ENCODE measurements around the gene CCDC150.

CCDC150 gene

DNA sequence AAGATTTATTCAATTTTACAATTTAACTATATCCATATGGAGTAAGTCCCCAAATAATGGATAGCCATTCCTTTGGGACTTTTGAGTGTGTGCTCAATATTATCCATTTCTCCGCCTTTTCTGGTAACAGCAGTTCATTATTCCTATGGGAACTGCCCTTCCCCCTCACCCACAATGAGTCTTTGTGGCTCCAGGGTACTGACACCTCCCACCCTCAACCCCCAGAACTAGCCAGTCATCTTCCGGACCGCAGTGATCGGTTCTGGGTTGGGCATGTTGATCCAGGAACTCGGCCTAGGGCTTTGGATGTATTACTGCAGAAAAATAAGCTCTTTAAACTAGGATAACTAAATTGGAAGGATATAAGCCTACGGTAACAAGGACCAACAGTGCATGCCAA lies 45.4 kb upstream of the CCDC150 start:
- no peak for DNase-seq (ENCODE audit: low read depth)
- TF ChIP-seq, protein P1, sequence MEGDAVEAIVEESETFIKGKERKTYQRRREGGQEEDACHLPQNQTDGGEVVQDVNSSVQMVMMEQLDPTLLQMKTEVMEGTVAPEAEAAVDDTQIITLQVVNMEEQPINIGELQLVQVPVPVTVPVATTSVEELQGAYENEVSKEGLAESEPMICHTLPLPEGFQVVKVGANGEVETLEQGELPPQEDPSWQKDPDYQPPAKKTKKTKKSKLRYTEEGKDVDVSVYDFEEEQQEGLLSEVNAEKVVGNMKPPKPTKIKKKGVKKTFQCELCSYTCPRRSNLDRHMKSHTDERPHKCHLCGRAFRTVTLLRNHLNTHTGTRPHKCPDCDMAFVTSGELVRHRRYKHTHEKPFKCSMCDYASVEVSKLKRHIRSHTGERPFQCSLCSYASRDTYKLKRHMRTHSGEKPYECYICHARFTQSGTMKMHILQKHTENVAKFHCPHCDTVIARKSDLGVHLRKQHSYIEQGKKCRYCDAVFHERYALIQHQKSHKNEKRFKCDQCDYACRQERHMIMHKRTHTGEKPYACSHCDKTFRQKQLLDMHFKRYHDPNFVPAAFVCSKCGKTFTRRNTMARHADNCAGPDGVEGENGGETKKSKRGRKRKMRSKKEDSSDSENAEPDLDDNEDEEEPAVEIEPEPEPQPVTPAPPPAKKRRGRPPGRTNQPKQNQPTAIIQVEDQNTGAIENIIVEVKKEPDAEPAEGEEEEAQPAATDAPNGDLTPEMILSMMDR (IDR thresholded peaks at IDR 0.05; ENCODE audit: control insufficient read depth, insufficient read depth, low read depth, low read length, missing control alignments) = no peak
- H3K4me3 ChIP-seq (ENCODE audit: control insufficient read depth, low read depth, low read length) = no peak overlapping the region

DNA sequence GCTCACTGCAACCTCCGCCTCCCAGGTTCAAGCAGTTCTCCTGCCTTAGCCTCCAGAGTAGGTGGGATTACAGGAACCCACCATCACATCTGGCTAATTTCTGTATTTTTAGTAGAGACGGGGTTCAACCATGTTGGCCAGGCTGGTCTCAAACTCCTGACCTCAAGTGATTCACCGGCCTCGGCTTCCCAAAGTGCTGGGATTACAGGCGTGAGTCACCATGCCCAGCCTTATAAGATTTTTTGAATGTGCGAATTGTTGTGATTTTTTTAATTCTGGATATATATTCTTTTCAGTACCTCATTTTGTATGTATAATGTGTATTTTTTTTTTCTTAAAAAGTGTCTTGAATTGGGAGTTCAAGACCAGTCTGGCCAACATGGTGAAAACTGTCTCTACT lies 42.0 kb upstream of the CCDC150 start:
- DNase-seq (ENCODE audit: low read depth) = no peak
- H3K4me3 ChIP-seq (ENCODE audit: control insufficient read depth, low read depth, low read length) = no peak overlapping the region
- TF ChIP-seq, protein P1 (IDR thresholded peaks at IDR 0.05; ENCODE audit: control insufficient read depth, insufficient read depth, low read depth, low read length, missing control alignments) = no peak

DNA sequence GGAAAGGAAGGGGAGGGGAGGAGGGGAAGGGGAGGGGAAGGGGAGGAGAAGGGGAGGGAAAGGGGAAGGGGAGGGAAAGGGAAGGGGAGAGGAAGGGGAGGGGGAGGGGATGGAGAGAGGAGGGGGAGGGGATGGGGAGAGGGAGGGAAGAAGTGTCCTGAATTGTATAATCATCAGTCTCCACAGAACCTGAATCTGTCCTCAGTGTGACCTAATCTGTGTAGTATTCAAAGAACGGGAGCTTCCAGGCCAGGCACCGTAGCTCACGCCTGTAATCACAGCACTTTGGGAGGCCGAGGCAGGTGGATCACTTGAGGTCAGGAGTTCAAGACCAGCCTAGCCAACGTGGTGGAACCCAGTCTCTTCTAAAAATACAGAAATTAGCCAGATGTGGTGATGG lies 41.1 kb upstream of the CCDC150 start:
- DNase-seq (ENCODE audit: low read depth) = no peak
- TF ChIP-seq, protein P1 (IDR thresholded peaks at IDR 0.05; ENCODE audit: control insufficient read depth, insufficient read depth, low read depth, low read length, missing control alignments) = no peak

DNA sequence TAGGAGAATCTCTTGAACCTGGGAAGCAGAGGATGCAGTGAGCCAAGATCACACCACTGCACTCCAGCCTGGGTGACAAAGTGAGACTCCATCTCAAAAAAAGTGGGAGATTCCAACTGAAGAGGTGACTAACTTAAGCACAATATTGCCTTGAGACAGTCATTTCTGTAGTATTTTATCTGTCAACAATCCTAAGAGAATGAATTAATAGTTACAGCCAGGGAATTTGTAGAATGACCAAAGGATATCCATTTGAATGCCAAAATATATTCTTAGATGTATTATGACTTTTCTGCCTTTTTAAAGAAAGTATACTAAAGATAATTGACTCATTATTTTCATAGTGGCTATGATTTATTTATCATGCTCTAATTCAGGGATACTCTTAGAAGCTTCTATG lies 40.7 kb upstream of the CCDC150 start:
- TF ChIP-seq, protein P1 (IDR thresholded peaks at IDR 0.05; ENCODE audit: control insufficient read depth, insufficient read depth, low read depth, low read length, missing control alignments) = no peak
- no peak overlapping the region for H3K4me3 ChIP-seq (ENCODE audit: control insufficient read depth, low read depth, low read length)
- no peak for DNase-seq (ENCODE audit: low read depth)

More for the DNA sequence above, 41.1 kb upstream of the CCDC150 start:
- H3K4me3 ChIP-seq (ENCODE audit: control insufficient read depth, low read depth, low read length) = no peak overlapping the region

DNA sequence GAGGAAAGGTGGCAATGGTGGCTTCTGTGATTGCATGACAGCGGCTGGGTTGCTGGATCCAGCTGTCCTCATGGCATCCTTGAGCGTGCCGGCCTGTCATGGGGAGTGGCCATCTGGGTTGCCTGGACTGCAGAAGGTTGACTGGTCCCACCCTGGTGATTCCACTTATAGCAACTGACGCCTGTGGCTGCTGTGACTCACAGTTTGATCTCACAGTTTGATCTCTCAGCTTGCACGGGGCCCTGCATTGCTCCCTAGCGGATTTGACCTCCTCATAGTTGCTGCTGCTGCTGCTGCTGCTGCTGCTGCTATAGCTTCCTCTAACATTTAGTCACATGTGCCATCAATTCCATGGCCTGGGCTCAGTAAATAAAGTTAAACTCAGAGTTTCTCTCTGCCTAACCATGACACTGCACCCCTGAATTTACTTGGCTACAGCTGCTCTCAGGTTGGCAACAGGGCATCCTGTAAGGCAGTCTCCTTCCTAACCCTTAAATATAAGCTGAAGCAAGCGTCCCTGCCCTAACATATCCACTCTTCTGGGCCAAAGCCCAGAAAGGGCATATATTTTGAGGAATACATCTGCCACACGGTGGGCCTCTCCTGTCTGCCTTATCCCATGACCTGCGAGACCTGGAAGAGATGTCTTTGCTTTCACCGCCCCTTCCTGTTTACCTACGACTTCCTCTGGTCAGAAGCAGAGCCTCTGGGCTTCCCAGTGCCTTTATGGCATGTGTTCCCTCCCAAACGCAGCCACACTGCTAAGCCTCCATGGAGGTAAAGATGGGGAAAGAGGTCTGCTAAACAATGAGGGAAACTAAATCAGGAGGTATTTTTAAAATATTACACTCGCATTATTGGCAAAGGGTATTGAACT lies 37.8 kb upstream of the CCDC150 start:
- peak; percentile 92 for DNase-seq (ENCODE audit: low read depth)
- TF ChIP-seq, protein P1 (IDR thresholded peaks at IDR 0.05; ENCODE audit: control insufficient read depth, insufficient read depth, low read depth, low read length, missing control alignments) = peak; percentile 18
- no peak overlapping the region for H3K4me3 ChIP-seq (ENCODE audit: control insufficient read depth, low read depth, low read length)

DNA sequence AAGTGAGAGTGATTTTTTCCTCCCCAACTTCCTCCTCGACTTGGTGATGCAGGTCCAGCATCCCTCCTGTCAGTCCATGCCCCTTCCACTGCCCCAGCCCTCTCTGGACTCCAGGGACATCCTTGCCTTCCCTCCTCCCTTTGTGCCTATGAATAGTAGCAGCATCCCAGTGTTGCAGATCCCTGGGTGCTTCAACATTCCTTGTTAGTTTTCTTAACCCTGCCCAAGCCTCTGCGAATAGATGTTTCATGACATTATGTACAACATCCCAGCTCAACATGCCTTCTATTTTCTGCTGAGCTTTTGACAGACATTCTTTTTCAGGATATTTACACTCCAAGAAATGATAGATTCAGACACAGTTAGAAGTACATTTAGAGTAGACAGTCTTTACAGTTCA lies 35.3 kb upstream of the CCDC150 start:
- DNase-seq (ENCODE audit: low read depth) = no peak
- H3K4me3 ChIP-seq (ENCODE audit: control insufficient read depth, low read depth, low read length) = no peak overlapping the region
- TF ChIP-seq, protein P1 (IDR thresholded peaks at IDR 0.05; ENCODE audit: control insufficient read depth, insufficient read depth, low read depth, low read length, missing control alignments) = no peak
